Spleen (tissue), 7 donors: ENCODE measurements around the gene KCNJ6.

Experiments used
- CTCF ChIP-seq, 11 experiments: fragments of 200-600 bp in 7 of 11; fragments of 450-650 bp in 4 of 11; sonication (generic) in 4 of 11; IDR thresholded peaks in 8 of 11; conservative IDR thresholded peaks in 3 of 11; 1 replicate in 7 of 11; 2 replicates in 4 of 11; pipeline versions ENCODE4 v1.4.0 to v1.8.0; 2016 to 2021; ENCODE audit warnings: antibody characterized with exemption in 11 of 11, inconsistent platforms in 4 of 11, mild to moderate bottlenecking in 1 of 11
- POLR2A ChIP-seq, 3 donors: fragments of 450-650 bp; IDR thresholded peaks; one replicate each; pipeline ENCODE4 v1.5.1; 2017; ENCODE audit warnings: antibody characterized with exemption in 3 of 3, mild to moderate bottlenecking in 1 of 3
- POLR2AphosphoS5 ChIP-seq, 3 donors: sonication (generic); formaldehyde crosslinking; IDR thresholded peaks; one replicate each; pipeline ENCODE4 v1.5.1; 2017; ENCODE audit warnings: antibody characterized with exemption in 3 of 3
- donor health status: DM: no; HTN: no; CAD: no; lungs with moderate emphysema.
- donor health status: DM: no; HTN: no; CAD: no.
- donor health status: DM: no; HTN: no; CAD: no.

GRCh38 chr21:37717534-37717933 is 198.7 kb downstream of the KCNJ6 start:
- TF ChIP-seq CTCF (IDR thresholded peaks at IDR 0.05 in 8 of 11, conservative IDR thresholded peaks at IDR 0.05 in 3 of 11), result no peak
- no peak for TF ChIP-seq POLR2A (IDR thresholded peaks at IDR 0.05)
- no peak for TF ChIP-seq POLR2AphosphoS5 (IDR thresholded peaks at IDR 0.05)
